IPS-20b (cell line): ENCODE data around the gene MOAP1.
A peak's percentile ranks its signal among the peaks of the same experiment; 100 is the strongest.
"Not testable (repeated sequence)": the region's sequence is repeated elsewhere in the genome, so short reads cannot be mapped to it uniquely, and the experiment has no call there.

Experiments
- H3K27ac ChIP-seq: one replicate; pipeline ENCODE4 v1.5.1; 2013; ENCODE audit warnings: low read length
- H3K27me3 ChIP-seq: 2 replicates; pipeline ENCODE4 v1.6.1; 2013; ENCODE audit warnings: mild to moderate bottlenecking, low read length, inconsistent platforms; ENCODE audit not compliant: insufficient read depth
- H3K36me3 ChIP-seq: 2 replicates; pipeline ENCODE4 v1.6.1; 2013; ENCODE audit warnings: low read depth, mild to moderate bottlenecking, inconsistent platforms, low read length, moderate library complexity; ENCODE audit not compliant: insufficient read depth
- H3K4me1 ChIP-seq: 2 replicates; pipeline ENCODE4 v1.6.1; 2013; ENCODE audit warnings: mild to moderate bottlenecking, control low read depth, inconsistent platforms, low read length, moderate library complexity; ENCODE audit not compliant: insufficient read depth
- H3K4me3 ChIP-seq: 2 replicates; pipeline ENCODE4 v1.5.1; 2013; ENCODE audit warnings: mild to moderate bottlenecking, low read length, inconsistent platforms
- H3K9ac ChIP-seq: 2 replicates; pipeline ENCODE4 v1.6.1; 2013; ENCODE audit warnings: low read depth, mild to moderate bottlenecking, inconsistent platforms, low read length, moderate library complexity
- H3K9me3 ChIP-seq: 2 replicates; pipeline ENCODE4 v1.6.1; 2013; ENCODE audit warnings: mild to moderate bottlenecking, low read depth, low read length, inconsistent platforms; ENCODE audit not compliant: insufficient read depth

Gene MOAP1, protein sequence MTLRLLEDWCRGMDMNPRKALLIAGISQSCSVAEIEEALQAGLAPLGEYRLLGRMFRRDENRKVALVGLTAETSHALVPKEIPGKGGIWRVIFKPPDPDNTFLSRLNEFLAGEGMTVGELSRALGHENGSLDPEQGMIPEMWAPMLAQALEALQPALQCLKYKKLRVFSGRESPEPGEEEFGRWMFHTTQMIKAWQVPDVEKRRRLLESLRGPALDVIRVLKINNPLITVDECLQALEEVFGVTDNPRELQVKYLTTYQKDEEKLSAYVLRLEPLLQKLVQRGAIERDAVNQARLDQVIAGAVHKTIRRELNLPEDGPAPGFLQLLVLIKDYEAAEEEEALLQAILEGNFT

DNA sequence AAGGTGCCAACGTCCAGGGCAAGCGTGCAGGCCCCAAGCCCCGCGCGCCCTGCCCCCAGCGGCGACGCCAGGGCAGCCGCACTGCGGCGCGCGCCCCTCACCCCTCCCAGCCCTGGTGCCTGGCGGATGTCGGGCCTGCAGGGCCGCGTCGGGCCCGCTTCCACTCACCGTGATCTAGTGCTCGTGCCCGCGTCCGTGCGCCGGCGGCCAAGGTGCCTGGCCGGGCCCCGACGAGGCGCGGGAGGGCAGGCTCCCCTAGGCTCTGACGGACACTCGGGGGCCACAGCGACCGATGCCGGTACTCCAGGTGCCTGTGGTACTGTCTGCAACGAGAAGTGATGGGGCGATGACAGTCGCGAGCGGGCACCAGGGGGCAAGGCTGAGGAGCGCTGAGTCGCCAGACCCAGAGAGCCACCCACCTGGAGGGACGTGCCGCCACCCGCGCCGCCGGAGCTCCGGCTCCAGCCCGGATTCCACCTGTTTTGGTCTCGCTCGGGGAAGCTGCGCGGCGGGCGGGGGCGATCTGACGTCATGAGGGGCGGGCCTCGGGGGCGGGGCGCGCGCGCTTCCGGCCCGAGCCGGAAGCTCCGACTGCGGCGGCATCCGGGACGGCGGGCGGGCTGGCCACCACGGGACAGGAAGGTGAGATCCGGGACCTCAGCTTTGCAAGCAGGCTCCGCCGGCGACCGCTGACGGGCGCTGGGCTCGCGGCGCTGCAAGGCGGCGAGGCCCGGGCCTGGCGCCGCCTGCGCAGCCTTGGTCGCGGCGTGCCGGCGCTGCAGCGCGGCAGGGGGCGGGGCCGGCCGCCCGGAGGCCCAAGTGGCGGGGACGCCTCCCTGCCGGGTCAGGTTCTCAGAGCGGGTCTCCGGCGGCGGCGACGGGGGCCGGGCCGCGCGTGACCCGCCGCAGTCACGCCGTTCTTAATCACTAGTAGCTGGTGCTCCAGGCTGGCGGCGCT is at the start of gene MOAP1, which contains the start of gene LYSET:
Gene MOAP1 (minus strand): TSS at position 507 of the 958 bp plus-strand sequence. CDS start 655 bp downstream, outside the sequence.
Gene LYSET (plus strand): TSS at position 927 of the 958 bp plus-strand sequence. CDS start 89 bp downstream, outside the sequence.
- H3K9me3 ChIP-seq, result no peaks in the 10 kb centered on the region
- peaks cover 31% of the 10 kb centered on the region for H3K36me3 ChIP-seq
- peak within 1 kb of the TSS; percentile 62 for H3K27ac ChIP-seq
- no peaks in the 10 kb centered on the region; the same call in 1 of the 2 replicates for H3K4me1 ChIP-seq
- H3K9ac ChIP-seq, result peak within 1 kb of the TSS; percentile 85; the same call in 1 of the 2 replicates
- peak within 1 kb of the TSS; percentile 85 for H3K4me3 ChIP-seq
- no peaks in the 10 kb centered on the region for H3K27me3 ChIP-seq

DNA sequence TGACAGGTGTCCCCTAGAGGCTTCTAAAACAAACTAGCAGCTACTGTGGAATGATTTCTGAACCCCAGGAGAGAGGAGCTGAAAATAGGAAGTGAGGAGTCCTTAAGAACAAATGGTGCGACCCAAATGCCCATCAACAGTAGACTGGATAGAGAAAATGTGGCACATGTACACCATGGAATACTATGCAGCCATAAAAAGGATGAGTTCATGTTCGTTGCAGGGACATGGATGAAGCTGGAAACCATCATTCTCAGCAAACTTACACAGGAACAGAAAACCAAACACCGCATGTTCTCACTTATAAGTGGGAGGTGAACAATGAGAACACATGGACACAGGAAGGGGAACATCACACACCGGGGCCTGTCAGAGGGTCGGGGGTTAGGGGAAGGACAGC is 48.4 kb upstream of the MOAP1 start:
- not testable (repeated sequence) for H3K4me1 ChIP-seq, H3K27me3 ChIP-seq, H3K9ac ChIP-seq, H3K4me3 ChIP-seq, H3K27ac ChIP-seq, H3K9me3 ChIP-seq
- peaks cover 10% of the 10 kb centered on the region for H3K36me3 ChIP-seq

DNA sequence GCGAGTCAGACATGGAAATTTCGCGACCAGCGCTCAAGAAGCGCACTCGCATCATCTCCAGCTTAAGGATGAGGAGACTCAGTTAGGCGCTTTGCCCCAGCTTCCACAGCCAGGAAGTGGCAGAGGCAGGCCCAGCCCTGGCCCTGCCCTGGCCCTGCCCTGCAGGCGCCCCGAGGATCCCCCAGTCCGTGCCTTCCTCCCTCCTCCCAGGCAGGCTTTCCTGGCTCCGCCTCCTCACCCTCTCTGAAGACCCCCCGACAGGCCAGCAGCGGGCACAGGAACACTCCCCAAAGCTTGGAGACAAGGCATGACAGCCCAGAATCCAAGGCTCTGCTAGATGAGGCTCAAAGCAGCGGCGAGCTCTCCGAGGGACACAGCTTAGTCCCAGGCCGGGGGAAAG is 47.5 kb upstream of the MOAP1 start:
- Histone ChIP-seq H3K4me3 (no peak overlapping the region), H3K9me3 (no peaks in the 10 kb centered on the region), H3K27ac (no peak overlapping the region), H3K36me3 (peaks cover 19% of the 10 kb centered on the region), H3K4me1 (no peaks in the 10 kb centered on the region), H3K9ac (no peak overlapping the region), H3K27me3 (no peaks in the 10 kb centered on the region)

DNA sequence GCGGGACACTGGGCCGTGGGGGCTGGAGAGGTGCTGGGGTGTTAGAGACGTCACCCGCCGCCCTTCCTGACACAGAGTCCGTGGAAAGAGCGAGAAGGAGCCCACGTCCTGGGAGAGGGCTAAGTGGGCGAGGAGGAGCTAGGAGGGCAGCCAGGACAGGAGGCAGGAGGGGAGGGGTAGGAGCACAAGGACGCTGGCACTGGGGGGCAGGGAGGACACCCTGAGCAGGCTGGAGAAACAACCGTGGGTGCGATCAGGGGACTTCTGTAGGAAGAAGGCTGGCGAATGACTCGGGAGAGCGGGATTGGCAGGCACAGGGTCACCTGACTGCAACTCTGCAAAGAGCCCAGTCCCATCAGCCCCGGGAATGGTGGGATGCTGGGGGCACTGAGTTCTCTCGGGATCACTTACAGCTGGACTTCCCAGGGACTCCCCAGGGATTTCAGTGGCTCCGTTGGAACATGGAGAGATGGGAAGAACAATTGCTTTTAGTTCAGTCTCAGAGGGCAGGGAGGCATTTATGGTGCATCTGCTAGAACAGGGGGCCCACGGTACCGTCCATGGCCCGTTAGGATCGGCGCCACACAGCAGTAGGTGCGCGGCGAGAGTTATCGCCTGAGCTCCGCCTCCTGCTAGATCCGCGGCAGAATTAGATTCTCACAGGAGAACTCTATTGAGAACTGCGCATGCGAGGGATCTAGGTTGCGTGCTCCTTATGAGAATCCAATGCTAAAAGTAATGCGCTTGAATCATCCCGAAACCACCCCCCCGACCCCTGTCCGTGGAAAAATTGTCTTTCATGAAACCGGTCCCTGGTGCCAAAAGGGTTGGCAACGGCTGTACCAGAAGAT is 46.7 kb upstream of the MOAP1 start:
- H3K9ac ChIP-seq, result no peak overlapping the region
- H3K27me3 ChIP-seq, result no peaks in the 10 kb centered on the region
- H3K9me3 ChIP-seq, result no peaks in the 10 kb centered on the region
- no peak overlapping the region for H3K4me3 ChIP-seq
- no peak overlapping the region for H3K27ac ChIP-seq
- H3K4me1 ChIP-seq, result no peaks in the 10 kb centered on the region
- peaks cover 24% of the 10 kb centered on the region for H3K36me3 ChIP-seq

DNA sequence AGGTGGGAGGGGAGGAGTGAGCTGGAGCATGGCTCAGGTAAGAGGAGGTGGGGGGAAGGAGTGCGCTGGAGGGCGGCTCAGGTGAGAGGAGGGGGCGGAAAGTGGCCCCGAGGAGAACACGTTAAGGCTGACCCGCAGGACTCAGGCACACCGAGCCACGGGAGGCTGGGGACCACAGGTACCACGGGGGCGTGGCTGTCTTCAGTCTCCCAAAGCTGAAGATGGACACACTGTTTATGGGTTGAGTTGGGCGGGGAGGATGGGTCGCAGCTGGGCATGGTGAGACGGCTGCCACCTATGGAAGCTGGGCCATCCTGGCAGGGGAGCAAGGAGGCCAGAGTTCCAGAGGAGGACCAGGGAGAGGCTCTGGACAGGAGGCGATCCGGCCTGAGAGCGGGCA is 45.8 kb upstream of the MOAP1 start:
- Histone ChIP-seq H3K9me3 (no peaks in the 10 kb centered on the region), H3K36me3 (peaks cover 29% of the 10 kb centered on the region), H3K27me3 (no peaks in the 10 kb centered on the region), H3K9ac (no peak overlapping the region), H3K4me3 (no peak overlapping the region), H3K4me1 (no peaks in the 10 kb centered on the region), H3K27ac (no peak overlapping the region)

DNA sequence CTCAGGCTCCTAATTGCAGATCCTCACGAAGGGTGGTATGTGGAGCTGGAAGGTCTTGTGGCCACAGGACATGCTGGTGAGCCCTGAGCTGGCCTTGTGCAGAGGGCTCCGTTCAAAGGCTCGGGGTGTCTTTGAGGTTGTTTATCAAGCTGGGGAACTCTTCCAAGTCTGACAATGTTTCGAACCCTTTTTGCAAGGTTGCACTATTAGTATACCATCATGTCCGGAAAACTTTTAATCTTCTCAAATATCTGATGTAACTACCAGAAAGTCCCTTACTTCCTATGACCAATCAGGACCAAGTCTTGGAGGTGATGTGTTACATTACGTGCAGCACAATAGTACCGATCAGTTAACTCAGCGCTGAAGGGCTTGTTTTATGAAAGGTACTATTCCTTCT is 43.9 kb upstream of the MOAP1 start:
- peaks cover 39% of the 10 kb centered on the region for H3K36me3 ChIP-seq

DNA sequence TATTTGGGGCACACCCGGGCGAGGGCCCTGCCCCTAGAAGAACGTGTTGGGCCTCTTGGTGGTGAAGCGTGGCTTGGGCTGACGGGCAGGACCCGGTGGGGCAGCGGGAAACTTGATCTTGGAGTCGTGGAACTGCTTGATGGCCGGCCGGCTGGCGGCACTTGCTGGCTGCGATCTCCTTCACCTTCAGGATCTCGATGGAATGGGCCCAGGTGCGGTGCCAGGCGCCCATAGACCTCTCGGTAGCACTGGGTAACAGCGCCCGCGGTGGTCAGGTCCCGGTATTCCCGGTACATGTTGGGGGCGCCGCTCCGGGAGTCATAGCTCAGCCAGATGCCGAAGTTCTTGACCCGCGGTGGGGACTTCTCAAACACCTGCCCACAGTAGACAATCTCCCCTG is 38.9 kb upstream of the MOAP1 start:
- Histone ChIP-seq H3K9ac (no peak overlapping the region), H3K36me3 (peaks cover 60% of the 10 kb centered on the region)

More for the DNA sequence above, 43.9 kb upstream of the MOAP1 start:
- H3K27ac ChIP-seq, result no peak overlapping the region
- no peaks in the 10 kb centered on the region for H3K27me3 ChIP-seq
- H3K4me1 ChIP-seq, result no peaks in the 10 kb centered on the region
- no peak overlapping the region for H3K9ac ChIP-seq
- no peak overlapping the region for H3K4me3 ChIP-seq
- no peaks in the 10 kb centered on the region for H3K9me3 ChIP-seq

DNA sequence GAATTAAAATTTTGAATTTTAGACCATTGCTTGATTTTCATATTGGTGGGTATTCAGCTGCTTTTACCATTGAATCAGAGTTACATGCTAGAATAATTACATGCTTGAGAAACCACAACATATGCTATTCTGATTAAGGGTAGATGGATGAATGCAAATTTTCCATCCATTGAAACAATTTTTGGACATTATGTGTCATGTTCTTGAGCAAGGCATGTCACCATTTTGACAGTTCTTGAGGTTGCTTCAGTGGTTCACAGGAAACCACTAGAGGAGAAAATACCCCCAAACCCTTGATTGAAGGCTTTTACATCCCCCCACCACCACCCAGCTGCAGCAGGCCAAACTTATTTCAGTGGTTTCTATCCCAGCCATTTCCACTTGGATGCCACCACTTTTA is 35.8 kb upstream of the MOAP1 start:
- Histone ChIP-seq H3K27me3 (no peaks in the 10 kb centered on the region), H3K9ac (no peak overlapping the region), H3K4me1 (no peaks in the 10 kb centered on the region), H3K36me3 (peaks cover 60% of the 10 kb centered on the region), H3K9me3 (no peaks in the 10 kb centered on the region), H3K27ac (no peak overlapping the region), H3K4me3 (no peak overlapping the region)

More for the DNA sequence above, 38.9 kb upstream of the MOAP1 start:
- H3K4me1 ChIP-seq, result no peaks in the 10 kb centered on the region
- H3K4me3 ChIP-seq, result no peak overlapping the region
- no peak overlapping the region for H3K27ac ChIP-seq
- no peaks in the 10 kb centered on the region for H3K27me3 ChIP-seq
- no peaks in the 10 kb centered on the region for H3K9me3 ChIP-seq

DNA sequence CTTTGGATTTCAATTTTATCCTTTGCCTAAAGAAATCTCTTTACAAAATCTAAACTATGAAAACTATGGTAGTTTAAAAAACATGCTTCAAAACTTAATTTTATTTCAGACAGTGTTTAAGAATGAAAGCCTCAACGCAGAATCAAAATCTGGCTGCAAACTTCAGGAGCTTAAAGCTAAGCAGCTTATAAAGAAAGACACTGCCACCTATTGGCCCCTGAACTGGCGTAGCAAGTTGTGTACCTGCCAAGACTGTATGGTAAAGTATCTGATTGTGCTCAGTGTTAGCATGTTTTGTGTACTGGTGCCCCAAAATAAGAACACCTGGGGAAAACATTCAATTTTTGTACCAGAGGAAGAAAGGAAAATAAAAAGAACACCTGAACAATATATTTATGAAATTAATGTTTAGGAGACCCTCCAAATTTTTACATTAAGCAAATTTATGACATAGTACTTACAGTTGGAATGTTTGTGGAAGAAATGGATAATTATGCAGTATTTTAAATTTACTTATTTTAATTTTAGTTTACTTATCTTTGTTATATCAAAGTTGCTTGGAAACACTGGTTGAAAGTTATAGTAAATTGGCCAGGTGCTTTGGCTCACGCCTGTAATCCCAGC is 34.5 kb upstream of the MOAP1 start:
- H3K4me1 ChIP-seq, result no peaks in the 10 kb centered on the region
- H3K27me3 ChIP-seq, result no peaks in the 10 kb centered on the region
- H3K4me3 ChIP-seq, result no peak overlapping the region
- no peaks in the 10 kb centered on the region for H3K9me3 ChIP-seq
- peaks cover 63% of the 10 kb centered on the region for H3K36me3 ChIP-seq
- no peak overlapping the region for H3K27ac ChIP-seq
- H3K9ac ChIP-seq, result no peak overlapping the region

DNA sequence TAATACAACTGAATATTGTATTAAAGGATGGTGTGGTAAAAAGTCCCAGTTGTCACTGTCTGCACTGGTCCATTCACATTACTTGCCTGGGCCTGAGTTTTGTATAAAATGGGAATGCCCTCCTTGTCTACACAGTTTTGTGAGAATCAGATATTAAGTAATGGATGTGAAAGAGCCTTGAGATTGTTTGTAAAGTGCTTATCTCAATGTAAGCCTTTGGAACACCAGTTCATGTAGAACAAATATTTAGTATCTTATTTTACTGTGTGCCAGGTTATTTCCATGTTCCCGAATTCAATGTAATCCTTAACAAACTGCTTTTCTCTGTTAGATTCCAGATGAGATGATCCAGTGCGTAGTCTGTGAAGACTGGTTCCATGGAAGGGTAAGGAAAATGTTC is 29.9 kb upstream of the MOAP1 start:
- peaks cover 63% of the 10 kb centered on the region for H3K36me3 ChIP-seq

DNA sequence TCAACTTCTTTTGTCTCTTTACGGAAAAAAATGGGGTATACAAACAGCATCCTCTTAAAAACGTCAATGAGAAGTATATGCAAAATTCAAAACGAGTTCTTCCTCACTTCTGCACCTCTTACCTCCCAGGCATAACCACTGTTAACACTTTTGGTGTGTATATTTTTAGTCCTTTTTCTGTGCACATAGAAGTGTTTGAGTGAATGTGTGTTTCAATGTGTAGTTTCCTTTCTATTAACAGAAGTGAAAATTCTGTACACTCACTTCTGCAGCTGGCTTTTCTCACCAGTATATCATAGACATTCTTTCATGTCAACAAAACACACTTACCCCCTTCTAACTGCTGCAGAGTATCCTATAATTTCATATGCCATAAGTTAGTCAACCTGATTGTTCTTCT is 27.7 kb upstream of the MOAP1 start:
- no peaks in the 10 kb centered on the region for H3K4me1 ChIP-seq
- H3K27me3 ChIP-seq, result no peaks in the 10 kb centered on the region
- peaks cover 55% of the 10 kb centered on the region for H3K36me3 ChIP-seq
- no peaks in the 10 kb centered on the region for H3K9me3 ChIP-seq
- no peak overlapping the region for H3K9ac ChIP-seq
- no peak overlapping the region for H3K27ac ChIP-seq
- no peak overlapping the region for H3K4me3 ChIP-seq

More for the DNA sequence above, 29.9 kb upstream of the MOAP1 start:
- no peak overlapping the region for H3K4me3 ChIP-seq
- no peak overlapping the region for H3K9ac ChIP-seq
- H3K27ac ChIP-seq, result no peak overlapping the region
- H3K9me3 ChIP-seq, result no peaks in the 10 kb centered on the region
- H3K27me3 ChIP-seq, result no peaks in the 10 kb centered on the region
- no peaks in the 10 kb centered on the region for H3K4me1 ChIP-seq
